ENCODE results near the gene FLOT1.

Gene FLOT1

DNA sequence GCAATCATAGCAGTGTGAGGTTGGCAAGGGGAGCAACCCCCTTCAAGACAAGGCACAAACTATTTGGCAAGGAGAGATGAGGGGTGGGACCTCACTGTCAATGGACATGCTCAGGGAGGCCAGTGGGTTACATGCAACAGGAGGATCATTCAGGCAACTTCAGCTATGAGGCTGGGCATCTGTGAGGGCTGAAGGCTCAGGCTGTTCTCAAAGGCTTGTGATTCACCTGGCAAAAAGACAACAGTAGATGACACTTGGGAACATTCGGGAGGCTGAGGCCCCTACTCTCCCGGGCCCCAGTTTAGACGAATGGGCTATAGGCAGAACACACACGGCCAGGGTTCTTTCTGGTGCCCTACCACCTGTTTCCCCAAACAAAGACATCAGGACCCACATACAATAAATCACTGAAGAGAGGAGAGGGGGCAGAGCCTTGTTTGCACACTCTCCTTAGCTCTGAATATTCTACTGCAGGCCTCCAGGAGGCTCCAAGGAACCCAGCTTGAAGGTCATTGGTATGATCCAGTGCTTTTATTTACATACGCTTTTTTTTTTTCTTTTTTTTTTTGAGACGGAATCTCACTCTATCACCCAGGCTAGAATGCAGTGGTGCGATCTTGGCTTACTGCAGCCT, 14.4 kb downstream of the FLOT1 start (continued):
- TF ChIP-seq ZNF266 (tag by site-specific recombination; IDR thresholded peaks at IDR 0.05; ENCODE audit: low read depth) (no peak), ZNF624 (tag by site-specific recombination; IDR thresholded peaks at IDR 0.05) (no peak), ZNF175 (tag by site-specific recombination; IDR thresholded peaks at IDR 0.05) (no peak), SP2 (tag by site-specific recombination; IDR thresholded peaks at IDR 0.05) (no peak), MEIS1 (CRISPR knock-in tag; IDR thresholded peaks at IDR 0.05; ENCODE audit: borderline replicate concordance) (no peak), ZNF658 (tag by site-specific recombination; IDR thresholded peaks at IDR 0.05) (no peak), ZNF449 (tag by site-specific recombination; IDR thresholded peaks at IDR 0.05) (no peak), SCRT2 (tag by site-specific recombination; IDR thresholded peaks at IDR 0.05) (peak; percentile 86), ZNF600 (tag by site-specific recombination; IDR thresholded peaks at IDR 0.05) (0 out of 2 replicates have a peak, but pooled peaks have one; percentile 13), ZBTB8A (tag by site-specific recombination; IDR thresholded peaks at IDR 0.05) (0 out of 2 replicates have a peak, but pooled peaks have one; percentile 18), TRIM28 (IDR thresholded peaks at IDR 0.05; ENCODE audit: borderline replicate concordance, low read length) (no peak), ZNF157 (tag by site-specific recombination; IDR thresholded peaks at IDR 0.05) (no peak), ZNF677 (tag by site-specific recombination; IDR thresholded peaks at IDR 0.05) (no peak), GLI2 (tag by site-specific recombination; IDR thresholded peaks at IDR 0.05; ENCODE audit: borderline replicate concordance, low read depth) (no peak), FEZF1 (tag by site-specific recombination; IDR thresholded peaks at IDR 0.05) (no peak), ZNF311 (tag by site-specific recombination; IDR thresholded peaks at IDR 0.05; ENCODE audit: borderline replicate concordance) (no peak)
- TF ChIP-seq, protein P1, sequence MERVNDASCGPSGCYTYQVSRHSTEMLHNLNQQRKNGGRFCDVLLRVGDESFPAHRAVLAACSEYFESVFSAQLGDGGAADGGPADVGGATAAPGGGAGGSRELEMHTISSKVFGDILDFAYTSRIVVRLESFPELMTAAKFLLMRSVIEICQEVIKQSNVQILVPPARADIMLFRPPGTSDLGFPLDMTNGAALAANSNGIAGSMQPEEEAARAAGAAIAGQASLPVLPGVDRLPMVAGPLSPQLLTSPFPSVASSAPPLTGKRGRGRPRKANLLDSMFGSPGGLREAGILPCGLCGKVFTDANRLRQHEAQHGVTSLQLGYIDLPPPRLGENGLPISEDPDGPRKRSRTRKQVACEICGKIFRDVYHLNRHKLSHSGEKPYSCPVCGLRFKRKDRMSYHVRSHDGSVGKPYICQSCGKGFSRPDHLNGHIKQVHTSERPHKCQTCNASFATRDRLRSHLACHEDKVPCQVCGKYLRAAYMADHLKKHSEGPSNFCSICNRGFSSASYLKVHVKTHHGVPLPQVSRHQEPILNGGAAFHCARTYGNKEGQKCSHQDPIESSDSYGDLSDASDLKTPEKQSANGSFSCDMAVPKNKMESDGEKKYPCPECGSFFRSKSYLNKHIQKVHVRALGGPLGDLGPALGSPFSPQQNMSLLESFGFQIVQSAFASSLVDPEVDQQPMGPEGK (tag by site-specific recombination; IDR thresholded peaks at IDR 0.05) = no peak
- TF ChIP-seq, protein P2, sequence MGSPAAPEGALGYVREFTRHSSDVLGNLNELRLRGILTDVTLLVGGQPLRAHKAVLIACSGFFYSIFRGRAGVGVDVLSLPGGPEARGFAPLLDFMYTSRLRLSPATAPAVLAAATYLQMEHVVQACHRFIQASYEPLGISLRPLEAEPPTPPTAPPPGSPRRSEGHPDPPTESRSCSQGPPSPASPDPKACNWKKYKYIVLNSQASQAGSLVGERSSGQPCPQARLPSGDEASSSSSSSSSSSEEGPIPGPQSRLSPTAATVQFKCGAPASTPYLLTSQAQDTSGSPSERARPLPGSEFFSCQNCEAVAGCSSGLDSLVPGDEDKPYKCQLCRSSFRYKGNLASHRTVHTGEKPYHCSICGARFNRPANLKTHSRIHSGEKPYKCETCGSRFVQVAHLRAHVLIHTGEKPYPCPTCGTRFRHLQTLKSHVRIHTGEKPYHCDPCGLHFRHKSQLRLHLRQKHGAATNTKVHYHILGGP (tag by site-specific recombination; IDR thresholded peaks at IDR 0.05) = no peak
- TF ChIP-seq, protein P3, sequence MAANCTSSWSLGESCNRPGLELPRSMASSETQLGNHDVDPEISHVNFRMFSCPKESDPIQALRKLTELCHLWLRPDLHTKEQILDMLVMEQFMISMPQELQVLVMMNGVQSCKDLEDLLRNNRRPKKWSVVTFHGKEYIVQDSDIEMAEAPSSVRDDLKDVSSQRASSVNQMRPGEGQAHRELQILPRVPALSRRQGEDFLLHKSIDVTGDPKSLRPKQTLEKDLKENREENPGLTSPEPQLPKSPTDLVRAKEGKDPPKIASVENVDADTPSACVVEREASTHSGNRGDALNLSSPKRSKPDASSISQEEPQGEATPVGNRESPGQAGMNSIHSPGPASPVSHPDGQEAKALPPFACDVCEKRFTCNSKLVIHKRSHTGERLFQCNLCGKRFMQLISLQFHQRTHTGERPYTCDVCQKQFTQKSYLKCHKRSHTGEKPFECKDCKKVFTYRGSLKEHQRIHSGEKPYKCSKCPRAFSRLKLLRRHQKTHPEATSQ (tag by site-specific recombination; IDR thresholded peaks at IDR 0.05) = no peak
- TF ChIP-seq, protein P4, sequence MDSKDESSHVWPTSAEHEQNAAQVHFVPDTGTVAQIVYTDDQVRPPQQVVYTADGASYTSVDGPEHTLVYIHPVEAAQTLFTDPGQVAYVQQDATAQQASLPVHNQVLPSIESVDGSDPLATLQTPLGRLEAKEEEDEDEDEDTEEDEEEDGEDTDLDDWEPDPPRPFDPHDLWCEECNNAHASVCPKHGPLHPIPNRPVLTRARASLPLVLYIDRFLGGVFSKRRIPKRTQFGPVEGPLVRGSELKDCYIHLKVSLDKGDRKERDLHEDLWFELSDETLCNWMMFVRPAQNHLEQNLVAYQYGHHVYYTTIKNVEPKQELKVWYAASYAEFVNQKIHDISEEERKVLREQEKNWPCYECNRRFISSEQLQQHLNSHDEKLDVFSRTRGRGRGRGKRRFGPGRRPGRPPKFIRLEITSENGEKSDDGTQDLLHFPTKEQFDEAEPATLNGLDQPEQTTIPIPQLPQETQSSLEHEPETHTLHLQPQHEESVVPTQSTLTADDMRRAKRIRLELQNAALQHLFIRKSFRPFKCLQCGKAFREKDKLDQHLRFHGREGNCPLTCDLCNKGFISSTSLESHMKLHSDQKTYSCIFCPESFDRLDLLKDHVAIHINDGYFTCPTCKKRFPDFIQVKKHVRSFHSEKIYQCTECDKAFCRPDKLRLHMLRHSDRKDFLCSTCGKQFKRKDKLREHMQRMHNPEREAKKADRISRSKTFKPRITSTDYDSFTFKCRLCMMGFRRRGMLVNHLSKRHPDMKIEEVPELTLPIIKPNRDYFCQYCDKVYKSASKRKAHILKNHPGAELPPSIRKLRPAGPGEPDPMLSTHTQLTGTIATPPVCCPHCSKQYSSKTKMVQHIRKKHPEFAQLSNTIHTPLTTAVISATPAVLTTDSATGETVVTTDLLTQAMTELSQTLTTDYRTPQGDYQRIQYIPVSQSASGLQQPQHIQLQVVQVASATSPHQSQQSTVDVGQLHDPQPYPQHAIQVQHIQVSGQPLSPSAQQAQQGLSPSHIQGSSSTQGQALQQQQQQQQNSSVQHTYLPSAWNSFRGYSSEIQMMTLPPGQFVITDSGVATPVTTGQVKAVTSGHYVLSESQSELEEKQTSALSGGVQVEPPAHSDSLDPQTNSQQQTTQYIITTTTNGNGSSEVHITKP (tag by site-specific recombination; IDR thresholded peaks at IDR 0.05) = peak; percentile 90
- TF ChIP-seq, protein P5, sequence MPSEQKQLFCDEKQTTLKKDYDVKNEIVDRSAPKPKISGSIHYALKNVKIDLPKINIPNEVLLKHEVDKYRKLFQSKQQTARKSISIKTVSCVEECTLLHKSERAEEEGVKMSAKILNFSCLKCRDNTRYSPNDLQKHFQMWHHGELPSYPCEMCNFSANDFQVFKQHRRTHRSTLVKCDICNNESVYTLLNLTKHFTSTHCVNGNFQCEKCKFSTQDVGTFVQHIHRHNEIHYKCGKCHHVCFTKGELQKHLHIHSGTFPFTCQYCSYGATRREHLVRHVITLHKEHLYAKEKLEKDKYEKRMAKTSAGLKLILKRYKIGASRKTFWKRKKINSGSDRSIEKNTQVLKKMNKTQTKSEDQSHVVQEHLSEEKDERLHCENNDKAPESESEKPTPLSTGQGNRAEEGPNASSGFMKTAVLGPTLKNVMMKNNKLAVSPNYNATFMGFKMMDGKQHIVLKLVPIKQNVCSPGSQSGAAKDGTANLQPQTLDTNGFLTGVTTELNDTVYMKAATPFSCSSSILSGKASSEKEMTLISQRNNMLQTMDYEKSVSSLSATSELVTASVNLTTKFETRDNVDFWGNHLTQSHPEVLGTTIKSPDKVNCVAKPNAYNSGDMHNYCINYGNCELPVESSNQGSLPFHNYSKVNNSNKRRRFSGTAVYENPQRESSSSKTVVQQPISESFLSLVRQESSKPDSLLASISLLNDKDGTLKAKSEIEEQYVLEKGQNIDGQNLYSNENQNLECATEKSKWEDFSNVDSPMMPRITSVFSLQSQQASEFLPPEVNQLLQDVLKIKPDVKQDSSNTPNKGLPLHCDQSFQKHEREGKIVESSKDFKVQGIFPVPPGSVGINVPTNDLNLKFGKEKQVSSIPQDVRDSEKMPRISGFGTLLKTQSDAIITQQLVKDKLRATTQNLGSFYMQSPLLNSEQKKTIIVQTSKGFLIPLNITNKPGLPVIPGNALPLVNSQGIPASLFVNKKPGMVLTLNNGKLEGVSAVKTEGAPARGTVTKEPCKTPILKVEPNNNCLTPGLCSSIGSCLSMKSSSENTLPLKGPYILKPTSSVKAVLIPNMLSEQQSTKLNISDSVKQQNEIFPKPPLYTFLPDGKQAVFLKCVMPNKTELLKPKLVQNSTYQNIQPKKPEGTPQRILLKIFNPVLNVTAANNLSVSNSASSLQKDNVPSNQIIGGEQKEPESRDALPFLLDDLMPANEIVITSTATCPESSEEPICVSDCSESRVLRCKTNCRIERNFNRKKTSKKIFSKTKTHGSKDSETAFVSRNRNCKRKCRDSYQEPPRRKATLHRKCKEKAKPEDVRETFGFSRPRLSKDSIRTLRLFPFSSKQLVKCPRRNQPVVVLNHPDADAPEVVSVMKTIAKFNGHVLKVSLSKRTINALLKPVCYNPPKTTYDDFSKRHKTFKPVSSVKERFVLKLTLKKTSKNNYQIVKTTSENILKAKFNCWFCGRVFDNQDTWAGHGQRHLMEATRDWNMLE (tag by site-specific recombination; conservative IDR thresholded peaks at IDR 0.05; ENCODE audit: low read depth) = no peak
- TF ChIP-seq, protein P6, sequence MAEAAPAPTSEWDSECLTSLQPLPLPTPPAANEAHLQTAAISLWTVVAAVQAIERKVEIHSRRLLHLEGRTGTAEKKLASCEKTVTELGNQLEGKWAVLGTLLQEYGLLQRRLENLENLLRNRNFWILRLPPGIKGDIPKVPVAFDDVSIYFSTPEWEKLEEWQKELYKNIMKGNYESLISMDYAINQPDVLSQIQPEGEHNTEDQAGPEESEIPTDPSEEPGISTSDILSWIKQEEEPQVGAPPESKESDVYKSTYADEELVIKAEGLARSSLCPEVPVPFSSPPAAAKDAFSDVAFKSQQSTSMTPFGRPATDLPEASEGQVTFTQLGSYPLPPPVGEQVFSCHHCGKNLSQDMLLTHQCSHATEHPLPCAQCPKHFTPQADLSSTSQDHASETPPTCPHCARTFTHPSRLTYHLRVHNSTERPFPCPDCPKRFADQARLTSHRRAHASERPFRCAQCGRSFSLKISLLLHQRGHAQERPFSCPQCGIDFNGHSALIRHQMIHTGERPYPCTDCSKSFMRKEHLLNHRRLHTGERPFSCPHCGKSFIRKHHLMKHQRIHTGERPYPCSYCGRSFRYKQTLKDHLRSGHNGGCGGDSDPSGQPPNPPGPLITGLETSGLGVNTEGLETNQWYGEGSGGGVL (tag by site-specific recombination; IDR thresholded peaks at IDR 0.05) = no peak
